A204.1 (cell line): ENCODE data around the gene MT1M.

ENCODE experiments used
- FAIRE-seq: peaks from 2 replicates; lab custom pipeline; 2012; peaks lifted over from hg19 to GRCh38; lab: Jason Lieb, UNC

The MT1M gene

DNA sequence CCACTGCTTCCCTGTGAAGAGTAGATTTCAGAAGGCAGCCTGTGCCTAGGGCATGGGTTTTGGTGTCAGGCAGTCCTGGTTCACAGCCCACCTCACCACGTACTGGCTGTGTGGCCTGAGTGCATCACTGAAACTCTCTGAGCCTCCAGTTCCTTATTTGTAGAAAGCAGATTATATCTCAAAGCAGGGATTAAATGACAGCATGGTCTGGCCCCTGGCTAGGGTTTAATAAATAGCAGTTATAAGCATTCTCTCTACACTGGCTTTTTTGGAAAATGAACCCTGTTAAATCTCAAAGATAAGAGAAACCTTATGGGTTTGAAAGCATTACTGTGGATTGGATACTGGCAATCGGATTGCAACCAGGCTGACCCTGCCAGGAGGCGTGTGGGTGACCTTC is 2.9 kb upstream of the MT1M start:
- FAIRE-seq: no peak

DNA sequence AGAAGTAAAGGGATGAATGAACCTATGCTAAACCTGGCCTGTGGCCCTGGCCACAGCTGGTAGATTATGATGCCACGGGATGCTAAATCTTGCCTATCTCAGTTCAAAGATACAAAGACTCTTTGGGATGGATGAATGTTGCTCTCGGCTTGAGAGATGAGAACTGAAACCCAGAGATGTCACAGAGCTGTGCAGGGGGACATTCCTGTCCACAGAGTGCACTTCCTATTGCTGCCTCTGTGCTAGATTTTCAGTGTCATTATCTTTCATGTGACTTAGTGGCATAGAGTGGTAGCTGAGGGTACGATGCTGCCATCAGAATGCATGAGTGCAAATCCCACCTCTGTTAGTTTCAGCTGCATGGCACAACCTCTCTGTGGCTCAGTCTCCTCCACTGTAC is 2.3 kb upstream of the MT1M start:
- no peak for FAIRE-seq

DNA sequence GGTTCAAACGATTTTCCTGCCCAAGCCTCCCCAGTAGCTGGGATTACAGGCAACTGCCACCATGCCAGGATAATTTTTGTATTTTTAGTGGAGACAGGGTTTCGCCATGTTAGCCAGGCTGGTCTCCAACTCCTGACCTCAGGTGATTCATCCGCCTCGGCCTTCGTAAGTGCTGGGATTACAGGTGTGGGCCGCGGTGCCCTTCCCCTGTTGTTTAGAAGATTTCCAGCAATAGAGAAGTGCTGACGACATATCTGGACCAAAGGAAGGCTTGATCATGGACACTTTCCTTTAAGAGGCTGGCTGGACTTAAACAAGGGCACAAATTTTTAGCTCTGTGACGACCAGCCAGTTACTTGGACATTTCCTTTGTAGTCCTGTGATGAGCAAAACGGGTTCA is 1.3 kb upstream of the MT1M start:
- FAIRE-seq: no peak

DNA sequence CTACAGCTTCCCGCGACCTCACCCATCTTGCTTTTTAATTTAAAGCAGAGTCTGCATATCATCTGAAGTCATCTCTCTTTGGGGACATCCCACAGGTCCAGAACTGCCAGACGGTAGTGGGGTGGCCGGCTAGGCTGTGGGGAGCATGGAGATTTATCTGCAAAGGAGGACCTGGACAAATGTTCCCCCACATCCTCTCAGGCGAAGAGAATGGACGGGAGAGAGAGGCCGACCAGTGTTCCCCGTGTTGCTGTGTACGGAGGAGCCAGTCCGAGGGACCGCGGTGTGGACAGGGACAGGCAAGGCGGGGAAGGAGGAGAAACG is 665 bp upstream of the MT1M start:
- no peak for FAIRE-seq

DNA sequence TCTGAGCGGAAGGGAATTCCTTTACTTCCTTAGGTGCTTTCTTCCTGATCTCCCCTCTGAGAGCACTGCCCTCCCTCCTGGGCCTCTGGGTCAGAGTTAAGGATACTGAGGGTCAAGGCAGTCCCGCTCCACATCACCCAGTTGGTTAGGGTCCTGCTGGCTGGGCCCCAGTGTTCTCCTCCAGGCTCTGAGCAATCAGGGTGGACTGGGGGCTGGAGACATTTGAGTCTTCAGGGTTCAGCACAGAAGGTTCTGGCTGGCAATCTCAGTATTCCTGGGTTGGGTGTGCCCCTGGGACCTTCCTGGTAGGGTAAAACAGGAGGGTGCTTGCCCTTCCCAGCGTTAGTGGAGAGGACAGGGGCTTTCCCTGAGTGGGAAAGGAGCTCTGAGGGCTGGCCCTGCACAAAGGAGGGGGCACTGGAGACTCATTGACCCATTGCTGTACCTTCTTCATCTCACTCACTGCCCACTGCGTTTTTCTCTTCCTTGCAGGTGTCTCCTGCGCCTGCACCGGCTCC is 448 bp downstream of the MT1M start:
- FAIRE-seq: no peak

DNA sequence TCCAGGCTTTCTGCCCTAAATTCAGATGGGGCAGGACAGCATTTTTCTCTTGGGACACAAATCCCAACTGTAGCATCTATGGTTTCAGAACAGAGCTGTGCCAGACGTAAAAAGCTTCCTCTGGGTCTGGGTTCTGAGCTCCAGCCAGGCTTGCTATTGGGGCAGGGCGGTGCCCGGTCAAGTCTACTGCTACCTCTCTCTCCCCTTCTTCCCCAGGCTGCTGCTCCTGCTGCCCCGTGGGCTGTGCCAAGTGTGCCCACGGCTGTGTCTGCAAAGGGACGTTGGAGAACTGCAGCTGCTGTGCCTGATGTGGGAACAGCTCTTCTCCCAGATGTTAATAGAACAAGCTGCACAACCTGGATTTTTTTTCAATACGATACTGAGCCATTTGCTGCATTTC is 1.1 kb downstream of the MT1M start:
- no peak for FAIRE-seq

DNA sequence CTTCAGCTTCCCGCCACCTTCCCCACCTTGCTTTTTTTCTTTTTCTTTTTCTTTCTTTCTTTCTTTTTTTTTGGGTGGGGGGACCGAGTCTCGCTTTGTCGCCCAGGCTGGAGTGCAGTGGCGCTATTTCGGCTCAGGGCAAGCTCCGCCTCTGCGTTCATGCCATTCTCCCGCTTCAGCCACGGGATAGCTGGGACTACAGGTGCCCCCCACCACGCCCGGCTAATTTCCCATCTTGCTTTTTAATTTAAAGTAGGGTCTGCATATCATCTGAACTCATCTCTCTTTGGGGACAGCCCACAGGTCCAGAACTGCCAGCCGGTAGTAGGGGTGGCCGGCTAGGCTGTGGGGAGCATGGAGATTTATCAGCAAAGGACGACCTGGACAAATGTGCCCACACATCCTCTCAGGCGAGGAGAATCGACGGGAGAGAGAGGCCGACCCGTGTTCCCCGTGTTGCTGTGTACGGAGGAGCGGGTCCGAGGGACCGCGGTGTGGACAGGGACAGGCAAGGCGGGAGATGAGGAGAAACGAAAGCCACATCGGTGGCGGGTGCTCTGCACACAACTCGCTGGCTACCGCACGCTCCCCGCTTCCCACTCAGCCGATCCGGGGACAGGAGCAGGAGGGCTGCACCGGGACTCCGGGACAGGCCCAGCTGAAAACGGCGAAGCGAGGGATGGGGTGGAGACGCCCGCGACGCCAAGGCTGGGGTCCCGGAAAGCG is 2.4 kb downstream of the MT1M start:
- FAIRE-seq: no peak

DNA sequence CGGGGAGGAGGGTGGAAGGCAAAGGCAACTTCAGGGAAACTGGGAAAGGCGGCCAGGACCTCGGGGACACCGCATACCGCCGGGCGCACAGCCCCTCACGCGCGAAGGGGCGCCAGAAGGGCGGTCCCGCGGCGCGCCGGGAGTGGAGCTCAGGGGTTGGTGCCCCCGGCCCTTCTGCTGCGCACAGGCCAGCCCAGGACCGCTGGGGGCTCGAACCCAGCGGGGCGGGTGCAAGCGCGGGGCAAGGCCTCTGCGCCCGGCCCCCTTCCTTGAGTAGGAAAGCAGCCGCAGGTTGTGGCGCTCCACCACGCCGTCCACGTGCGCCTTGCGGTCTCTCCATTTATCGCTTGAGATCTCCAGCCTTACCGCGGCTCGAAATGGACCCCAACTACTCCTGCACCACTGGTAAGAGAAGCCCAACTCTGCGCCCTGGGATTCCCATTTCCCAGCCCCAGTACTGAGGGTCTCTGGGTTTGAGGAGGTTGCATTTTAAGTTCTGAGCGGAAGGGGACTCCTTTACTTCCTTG is 3.0 kb downstream of the MT1M start:
- no peak for FAIRE-seq

DNA sequence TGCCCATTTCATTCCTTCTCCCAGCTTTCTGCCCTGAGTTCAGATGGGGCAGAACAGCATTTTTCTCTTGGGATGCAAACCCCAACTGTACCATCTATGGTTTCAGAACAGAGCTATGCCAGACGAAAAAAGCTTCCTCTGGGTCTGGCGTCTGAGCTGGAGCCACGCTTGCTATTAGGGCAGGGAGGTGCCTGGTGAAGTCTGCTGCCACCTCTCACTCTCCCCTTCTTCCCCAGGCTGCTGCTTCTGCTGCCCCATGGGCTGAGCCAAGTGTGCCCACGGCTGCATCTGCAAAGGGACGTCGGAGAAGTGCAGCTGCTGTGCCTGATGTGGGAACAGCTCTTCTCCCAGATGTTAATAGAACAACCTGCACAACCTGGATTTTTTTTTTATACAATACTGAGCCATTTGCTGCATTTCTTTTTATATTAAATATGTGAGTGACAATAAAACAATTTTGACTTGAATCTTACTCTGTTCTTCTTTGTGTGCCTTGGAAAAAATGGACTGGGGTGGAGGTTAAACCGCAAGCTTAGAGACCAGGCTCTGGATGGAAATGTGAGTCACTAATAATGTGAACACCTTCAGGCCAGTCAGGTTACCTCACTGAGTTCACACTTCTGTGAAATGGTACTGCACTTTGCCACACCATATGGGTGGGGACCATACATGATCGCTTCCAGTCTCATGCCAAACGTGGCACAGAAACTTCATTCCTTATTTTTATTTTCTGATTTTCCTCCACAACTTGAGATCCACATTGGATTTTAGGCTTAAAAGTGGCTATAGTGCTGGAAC is 4.4 kb downstream of the MT1M start:
- no peak for FAIRE-seq

DNA sequence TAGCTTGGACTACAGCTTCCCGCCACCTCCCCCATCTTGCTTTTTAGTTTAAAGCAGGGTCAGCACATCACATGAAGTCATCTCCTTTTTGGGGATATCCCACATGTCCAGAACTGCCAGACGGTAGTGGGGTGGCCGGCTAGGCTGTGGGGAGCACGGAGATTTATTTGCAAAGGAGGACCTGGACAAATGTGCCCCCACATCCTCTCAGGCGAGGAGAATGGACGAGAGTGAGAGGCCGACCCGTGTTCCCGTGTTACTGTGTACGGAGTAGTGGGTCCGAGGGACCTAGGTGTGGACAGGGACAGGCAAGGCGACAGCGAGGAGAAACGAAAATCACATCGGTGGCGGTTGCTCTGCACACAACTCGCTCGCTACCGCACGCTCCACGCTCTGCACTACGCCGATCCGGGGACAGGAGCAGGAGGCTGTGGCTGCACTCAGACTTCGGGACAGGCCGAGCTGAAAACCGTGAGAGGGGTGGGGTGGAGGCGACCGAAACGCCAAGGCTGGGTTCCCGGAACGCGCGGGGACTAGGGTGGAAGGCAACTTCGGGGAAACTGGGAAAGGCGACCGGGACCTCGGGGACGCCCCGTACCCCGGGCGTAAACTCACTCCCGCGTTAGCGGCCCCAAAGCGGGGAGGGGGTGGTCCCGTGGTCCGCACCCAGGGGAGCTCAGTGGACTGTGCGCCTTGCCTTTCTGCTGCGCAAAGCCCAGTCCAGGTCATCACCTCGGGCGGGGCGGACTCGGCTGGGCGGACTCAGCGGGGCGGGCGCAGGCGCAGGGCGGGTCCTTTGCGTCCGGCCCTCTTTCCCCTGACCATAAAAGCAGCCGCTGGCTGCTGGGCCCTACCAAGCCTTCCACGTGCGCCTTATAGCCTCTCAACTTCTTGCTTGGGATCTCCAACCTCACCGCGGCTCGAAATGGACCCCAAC is 5.6 kb downstream of the MT1M start, which contains the start of gene MT1A:
Gene MT1A (plus strand): TSS at position 853 of the 937 bp plus-strand sequence. CDS start 73 bp downstream, at position 926.
- no peak for FAIRE-seq

DNA sequence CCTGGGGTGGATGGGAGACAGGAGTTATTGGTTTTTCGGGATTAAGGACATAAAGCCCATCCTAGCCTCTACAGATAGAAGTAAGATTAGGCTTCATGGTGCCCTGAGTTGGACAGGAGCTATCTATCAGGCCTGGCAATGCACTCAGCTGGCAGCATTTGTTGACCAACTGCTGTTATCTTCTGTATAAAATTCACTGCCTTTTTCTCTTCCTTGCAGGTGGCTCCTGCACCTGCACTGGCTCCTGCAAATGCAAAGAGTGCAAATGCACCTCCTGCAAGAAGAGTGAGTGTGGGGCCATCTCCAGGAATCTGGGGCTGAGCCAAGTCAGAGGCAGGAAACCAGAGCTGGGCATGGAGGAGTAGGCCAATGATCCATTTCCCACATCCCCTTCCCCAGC is 6.6 kb downstream of the MT1M start:
- FAIRE-seq: no peak

DNA sequence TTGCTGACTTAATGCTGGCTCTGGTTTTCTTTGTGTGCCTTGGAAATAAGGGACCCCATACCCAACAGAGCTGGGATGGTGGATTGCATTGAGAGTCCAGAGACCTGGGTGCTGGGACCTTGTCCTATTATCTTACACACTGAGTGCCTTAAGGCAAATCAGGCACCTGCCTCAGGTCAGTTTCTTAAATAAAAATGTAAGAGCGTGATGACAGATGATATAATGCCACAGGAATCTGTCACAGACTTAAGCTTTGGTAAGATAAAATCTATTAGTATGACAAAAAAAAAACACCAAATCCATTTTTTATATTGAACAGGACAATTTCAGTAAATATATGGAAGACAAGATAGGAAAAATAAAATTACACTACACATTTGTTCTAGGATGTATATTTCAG is 7.6 kb downstream of the MT1M start:
- FAIRE-seq: no peak

DNA sequence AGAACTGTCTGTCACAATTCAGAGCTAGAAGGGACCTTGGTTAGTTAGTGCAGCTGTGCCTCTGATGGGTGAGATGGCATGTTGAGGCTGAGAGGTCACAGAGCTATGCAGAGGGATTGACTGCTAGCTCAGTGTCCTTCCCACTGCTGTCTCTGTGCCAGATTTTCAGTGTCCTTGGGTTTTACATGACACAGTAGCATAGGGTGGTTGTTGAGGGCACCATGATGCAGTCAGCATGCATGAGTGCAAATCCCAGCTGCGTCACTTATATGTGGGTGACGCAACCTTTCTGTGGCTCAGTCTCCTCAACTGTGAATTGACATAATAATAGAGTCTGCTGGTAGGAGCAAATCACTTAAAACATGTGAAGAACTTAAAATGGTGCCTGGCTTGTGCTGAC is 8.7 kb downstream of the MT1M start:
- FAIRE-seq: no peak

DNA sequence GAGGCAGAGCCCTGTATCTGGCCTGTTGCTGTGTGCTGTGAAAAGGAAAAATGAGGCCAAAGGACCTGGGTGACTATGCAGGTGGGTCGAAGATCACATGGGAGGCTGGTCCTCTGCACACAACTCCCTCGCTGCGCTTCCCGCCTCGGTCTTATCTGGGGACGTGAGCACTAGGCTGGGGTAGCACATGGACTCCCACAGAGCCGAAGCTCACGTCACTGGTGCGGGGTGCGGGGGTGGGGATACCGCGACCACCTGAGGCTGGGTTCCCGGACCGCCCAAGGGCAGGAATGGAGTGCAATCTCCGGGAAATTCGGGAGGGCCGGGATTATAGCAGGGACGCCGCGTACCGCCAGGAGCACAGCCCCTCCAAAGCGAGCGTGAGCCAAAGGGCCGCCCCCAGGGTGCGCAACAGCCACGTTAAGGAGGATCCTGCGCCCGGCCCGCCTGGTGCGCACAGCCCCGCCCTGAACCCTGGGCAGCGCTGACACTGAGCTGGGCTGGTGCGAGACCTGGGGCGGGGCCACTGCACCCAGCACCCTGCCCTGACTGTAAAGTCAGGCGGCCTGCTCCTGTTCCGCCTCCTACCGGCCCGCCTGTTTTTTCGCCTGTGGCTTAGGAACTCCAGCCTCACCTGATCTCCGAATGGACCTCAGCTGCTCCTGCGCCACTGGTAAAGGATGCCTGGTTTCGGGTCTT is 10.8 kb downstream of the MT1M start:
- no peak for FAIRE-seq

DNA sequence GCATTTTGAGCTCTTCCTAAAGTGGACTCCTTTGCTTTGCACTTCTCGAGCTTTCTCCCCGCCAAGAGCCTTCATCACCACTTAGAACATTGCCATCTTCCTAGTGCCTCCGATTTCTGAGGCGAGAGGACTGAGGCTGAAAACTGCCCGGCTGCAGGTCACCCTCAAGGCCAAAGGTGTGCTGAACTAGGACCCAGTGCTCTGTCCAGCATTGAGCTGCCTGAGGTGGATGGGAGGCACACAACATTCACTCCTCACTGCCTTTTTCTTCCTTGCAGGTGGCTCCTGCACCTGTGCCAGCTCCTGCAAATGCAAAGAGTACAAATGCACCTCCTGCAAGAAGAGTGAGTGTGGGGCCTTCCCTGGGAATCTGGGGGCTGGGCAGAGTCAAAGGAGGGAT is 11.4 kb downstream of the MT1M start:
- no peak for FAIRE-seq

DNA sequence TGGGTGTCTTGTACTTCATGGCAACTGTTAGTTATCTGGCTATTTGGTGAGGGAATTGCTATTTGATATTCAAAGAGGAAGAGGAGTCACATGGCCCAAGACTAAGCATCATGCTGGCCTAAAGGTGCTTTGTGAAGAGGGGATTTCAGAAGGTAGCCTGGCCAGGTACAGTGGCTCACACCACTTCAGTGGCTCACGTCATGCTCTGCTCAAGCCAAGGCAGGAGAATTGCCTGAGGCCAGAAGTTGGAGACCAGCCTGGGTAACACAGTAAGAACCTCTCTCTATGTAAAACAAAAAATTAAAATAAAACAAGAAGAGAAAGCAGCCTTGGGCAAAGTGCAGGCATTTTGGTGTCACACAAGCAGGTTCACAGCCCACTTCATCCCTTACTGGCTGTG is 12.9 kb downstream of the MT1M start:
- no peak for FAIRE-seq

DNA sequence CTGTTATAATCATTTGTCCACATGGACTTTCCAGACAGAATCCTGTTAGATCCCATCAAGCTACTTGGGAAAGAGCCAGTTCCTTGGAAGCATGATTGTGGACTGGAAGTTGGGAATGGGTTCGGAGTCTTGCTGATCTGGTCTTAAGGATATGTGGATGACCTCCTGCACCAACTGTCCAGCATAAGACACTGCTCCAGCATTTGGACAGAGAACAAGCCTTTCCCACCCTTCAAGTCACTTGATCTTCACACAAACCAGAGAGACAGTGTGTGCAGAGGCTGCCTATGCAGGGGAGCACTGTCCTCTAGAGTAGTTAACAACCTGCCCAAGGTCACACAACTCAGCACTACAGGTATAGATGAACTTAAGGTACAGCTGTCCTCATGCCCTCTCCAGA is 13.4 kb downstream of the MT1M start:
- FAIRE-seq: no peak

DNA sequence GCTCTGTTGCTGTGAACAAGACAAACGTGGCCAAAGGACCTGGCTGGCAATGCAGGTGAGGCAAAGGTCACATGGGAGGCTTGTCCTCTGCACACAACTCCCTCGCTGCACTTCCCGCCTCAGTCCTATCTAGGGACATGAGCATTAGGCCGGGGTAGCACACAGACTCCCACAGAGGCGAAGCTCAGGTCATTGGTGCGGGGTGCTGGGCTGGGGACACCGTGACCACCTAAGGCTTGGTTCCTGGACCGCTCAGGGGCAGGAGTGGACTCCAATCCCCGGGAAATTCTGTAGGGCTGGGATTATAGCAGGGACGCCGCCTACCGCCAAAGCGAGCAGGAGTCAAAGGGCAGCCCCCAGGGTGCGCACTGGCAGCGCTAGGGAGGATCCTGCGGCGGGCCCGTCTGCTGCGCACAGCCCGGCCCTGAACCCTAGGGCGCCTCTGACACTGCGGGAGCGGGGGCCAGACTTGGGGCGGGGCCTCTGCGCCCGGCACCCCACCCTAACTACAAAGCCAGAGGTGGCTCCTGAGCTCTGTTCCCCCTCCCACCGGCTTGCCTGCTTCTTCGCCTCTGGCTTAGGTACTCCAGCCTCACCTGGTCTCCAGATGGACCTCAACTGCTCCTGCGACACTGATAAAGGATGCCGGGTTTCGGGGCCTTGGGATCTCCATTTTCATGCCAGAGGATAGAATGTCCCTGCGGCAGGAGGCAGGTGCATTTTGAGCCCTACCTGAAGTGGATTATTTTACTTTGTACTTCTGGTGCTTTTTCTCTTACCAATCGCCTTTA is 15.4 kb downstream of the MT1M start:
- no peak for FAIRE-seq

DNA sequence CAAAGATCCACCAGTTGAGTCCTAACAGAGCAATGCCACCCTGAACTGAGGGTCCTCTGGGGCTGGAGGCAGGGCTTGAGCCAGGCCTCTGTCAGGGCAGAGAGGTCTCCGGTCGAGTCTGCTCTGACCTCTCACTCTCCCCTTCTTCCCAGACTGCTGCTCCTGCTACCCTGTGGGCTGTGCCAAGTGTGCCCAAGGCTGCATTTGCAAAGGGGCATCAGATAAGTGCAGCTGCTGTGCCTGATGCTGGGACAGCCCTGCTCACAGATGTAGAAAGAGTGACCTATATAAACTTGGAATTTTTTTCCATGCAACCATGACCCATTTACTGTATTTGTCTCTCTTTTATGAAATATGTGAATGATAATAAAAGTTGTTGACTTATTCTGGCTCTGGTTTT is 16.8 kb downstream of the MT1M start:
- no peak for FAIRE-seq

DNA sequence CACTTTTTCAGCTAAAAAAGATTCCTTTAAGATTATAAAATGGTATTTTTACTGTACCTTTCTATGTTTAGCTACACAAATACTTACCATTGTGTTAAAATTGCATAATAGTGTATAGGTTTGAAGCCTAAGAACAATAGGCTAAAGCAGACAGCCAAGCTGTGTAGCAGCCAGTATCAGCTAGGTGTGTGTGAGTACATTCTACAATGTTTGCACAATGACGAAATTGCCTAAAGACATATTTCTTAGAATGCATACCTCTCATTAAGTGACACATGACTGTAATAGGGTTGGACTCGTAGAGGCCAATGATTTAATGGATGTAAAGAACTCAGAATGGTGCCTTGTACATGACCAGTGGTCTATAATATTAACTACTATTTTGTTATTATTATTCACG is 17.4 kb downstream of the MT1M start:
- FAIRE-seq: no peak

DNA sequence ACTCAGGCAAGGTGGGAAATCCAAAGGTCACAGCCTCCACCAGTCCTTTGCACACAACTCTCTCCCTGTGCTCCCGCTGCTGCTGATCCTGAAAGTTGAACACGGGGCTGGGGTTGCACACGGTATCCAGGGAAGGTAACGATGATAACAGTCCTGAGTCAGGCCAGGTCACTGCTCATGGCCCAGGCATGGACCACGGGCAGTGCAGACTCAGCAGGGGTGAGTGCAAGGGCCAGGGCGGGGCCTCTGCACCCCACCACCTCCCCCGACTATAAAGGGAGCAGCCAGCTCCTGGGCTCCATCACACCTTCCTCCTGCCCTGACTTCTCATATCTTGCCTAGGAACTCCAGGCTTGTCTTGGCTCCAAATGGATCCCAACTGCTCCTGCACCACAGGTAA is 19.1 kb downstream of the MT1M start, which contains the start of gene MT1B:
Gene MT1B (plus strand): TSS at position 301 of the 400 bp plus-strand sequence. CDS start 68 bp downstream, at position 369.
- no peak for FAIRE-seq
